Activated T-cell treated with anti-CD3 and anti-CD28 coated beads, Interleukin-2, amount 50 U/mL, for 1 hour (primary cell): ENCODE measurements around the gene SPINK13.

Experiments
- DNase-seq: peaks from one replicate; pipeline ENCODE4 v3.0.0-alpha.2; 2020

SPINK13 gene

GRCh38 chr5:148314187-148314586 is 45.6 kb downstream of the SPINK13 start:
- no peak for DNase-seq

GRCh38 chr5:148314731-148315130 is 46.1 kb downstream of the SPINK13 start:
- DNase-seq = no peak

- DNase-seq = peak; percentile 35
Observed at GRCh38 chr5:148320011-148320963, 51.7 kb downstream of the SPINK13 start.

- no peak for DNase-seq
Observed at GRCh38 chr5:148333262-148333849, 64.8 kb downstream of the SPINK13 start.

- no peak for DNase-seq
Observed at GRCh38 chr5:148335259-148335658, 66.7 kb downstream of the SPINK13 start, which contains the start of gene SPINK9. Gene SPINK9 (plus strand): TSS chr5:148335559. CDS start chr5:148335614, 55 bp downstream.
